Brain microvascular endothelial cell (primary cell): ENCODE measurements around the gene AUTS2.

Source experiments
- DNase-seq: peaks from one replicate; pipeline ENCODE4 v3.0.0-alpha.2; 2020
- H3K27ac ChIP-seq: fragments of 250-450 bp; sonication (Bioruptor Pico); 2 replicates; pipeline ENCODE4 v1.5.1; 2020; ENCODE audit warnings: mild to moderate bottlenecking, moderate library complexity
- H3K27me3 ChIP-seq: fragments of 250-450 bp; sonication (Bioruptor Pico); replicated peaks from 2 replicates; pipeline ENCODE4 v1.5.1; 2020; ENCODE audit warnings: mild to moderate bottlenecking
- H3K36me3 ChIP-seq: fragments of 250-450 bp; sonication (Bioruptor Pico); replicated peaks from 2 replicates; pipeline ENCODE4 v1.5.1; 2020; ENCODE audit warnings: mild to moderate bottlenecking
- H3K4me3 ChIP-seq: 2 replicates; pipeline ENCODE4 v1.5.1; 2011; ENCODE audit warnings: low read depth, mild to moderate bottlenecking, control low read depth, low read length, moderate library complexity
- CTCF ChIP-seq: IDR thresholded peaks from 2 replicates; pipeline ENCODE4 v1.5.1; 2011; ENCODE audit warnings: low read depth, mild to moderate bottlenecking, moderate library complexity, low read length, control low read depth, inconsistent platforms; ENCODE audit errors: missing control alignments
- in situ Hi-C: cut with HindIII; loops from 2 replicates; pipeline ENCODE4 v1.10.0; 2017; ENCODE audit warnings: low sequenced_read_pairs, low pct_ligation_motif_present

Gene AUTS2

GRCh38 chr7:70068531-70068930 lies 470.3 kb downstream of the AUTS2 start:
- Histone ChIP-seq H3K27me3 (no peaks in the 10 kb centered on the region), H3K36me3 (no peaks in the 10 kb centered on the region), H3K27ac (no peak overlapping the region), H3K4me3 (no peak overlapping the region)
- TF ChIP-seq CTCF, result no peak
- in situ Hi-C loops, result no loop called here
- no peak for DNase-seq

DNA sequence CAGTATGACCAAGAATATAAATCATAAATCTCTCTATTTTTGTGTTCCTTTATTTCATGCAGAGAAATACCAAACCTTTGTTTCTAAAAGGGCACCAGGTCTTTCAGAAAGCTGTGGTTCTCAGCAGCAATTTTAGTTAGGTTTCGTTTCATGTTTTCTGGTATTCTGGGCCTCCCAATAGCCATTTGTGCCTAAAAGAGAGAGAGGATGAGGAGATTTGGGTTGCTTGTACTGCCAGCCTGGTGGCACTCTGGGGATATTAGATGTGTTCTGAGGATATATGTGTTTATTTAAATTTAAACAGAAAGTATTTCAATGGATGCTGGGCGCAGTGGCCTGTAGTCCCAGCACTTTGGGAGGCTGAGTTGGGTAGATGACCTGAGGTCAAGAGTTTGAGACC lies 471.7 kb downstream of the AUTS2 start:
- in situ Hi-C loops, result no loop called here
- no peak for DNase-seq
- no peak for TF ChIP-seq CTCF
- H3K36me3 ChIP-seq, result no peaks in the 10 kb centered on the region
- no peak overlapping the region for H3K27ac ChIP-seq
- H3K4me3 ChIP-seq, result no peak overlapping the region
- H3K27me3 ChIP-seq, result no peaks in the 10 kb centered on the region

DNA sequence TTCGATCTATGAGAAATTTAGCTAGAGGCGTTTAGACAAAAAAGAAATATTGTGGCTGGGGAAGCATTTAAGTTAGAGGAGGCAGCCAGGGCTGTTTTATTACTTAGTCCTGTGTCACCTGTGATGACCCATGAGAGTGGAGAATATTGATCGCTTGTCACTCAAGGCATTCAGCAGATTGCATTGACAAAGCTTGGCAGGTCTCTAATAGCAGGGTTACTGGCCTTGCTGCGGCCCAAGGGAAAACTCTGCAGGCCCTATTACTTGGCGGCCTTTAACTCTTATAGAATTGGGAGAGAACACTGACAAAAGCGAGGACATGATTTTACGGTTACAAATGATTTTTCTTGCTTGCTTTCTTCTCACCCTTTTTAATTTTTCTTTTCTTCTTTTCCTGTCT lies 473.5 kb downstream of the AUTS2 start:
- in situ Hi-C loops, result no loop called here
- H3K4me3 ChIP-seq, result no peak overlapping the region
- H3K27ac ChIP-seq, result no peak overlapping the region
- no peak for TF ChIP-seq CTCF
- H3K27me3 ChIP-seq, result no peaks in the 10 kb centered on the region
- H3K36me3 ChIP-seq, result no peaks in the 10 kb centered on the region
- no peak for DNase-seq

DNA sequence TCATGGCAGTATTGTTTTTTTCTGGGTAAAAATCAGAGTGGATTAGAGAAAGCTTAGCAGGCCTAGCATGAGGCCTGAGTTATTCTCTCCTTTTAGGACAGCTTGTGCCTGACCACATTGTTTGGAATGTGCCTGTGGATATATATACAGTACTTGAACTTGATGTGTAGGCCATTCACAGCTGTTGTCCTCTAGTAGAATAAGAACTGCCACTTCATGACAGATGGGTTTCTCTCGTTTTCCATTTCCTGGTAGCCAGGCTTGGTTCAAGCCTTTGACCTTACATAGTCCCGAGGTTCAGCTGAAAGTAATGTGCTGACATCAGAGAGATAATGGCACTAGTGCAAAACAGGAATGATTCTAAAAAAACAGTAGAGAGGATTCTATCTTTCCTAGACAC lies 473.9 kb downstream of the AUTS2 start:
- DNase-seq, result no peak
- no peak for TF ChIP-seq CTCF
- no peak overlapping the region for H3K4me3 ChIP-seq
- H3K36me3 ChIP-seq, result no peaks in the 10 kb centered on the region
- no peaks in the 10 kb centered on the region for H3K27me3 ChIP-seq
- H3K27ac ChIP-seq, result no peak overlapping the region
- in situ Hi-C loops, result no loop called here

GRCh38 chr7:70076325-70076724 lies 478.1 kb downstream of the AUTS2 start:
- no peak for DNase-seq
- H3K27ac ChIP-seq, result no peak overlapping the region
- H3K27me3 ChIP-seq, result no peaks in the 10 kb centered on the region
- H3K4me3 ChIP-seq, result no peak overlapping the region
- in situ Hi-C loops, result no loop called here
- H3K36me3 ChIP-seq, result no peaks in the 10 kb centered on the region
- TF ChIP-seq CTCF, result no peak

GRCh38 chr7:70082099-70082611 lies 483.9 kb downstream of the AUTS2 start:
- no peak overlapping the region for H3K27ac ChIP-seq
- no peak for DNase-seq

More at GRCh38 chr7:70082099-70082611, 483.9 kb downstream of the AUTS2 start:
- H3K27me3 ChIP-seq, result no peaks in the 10 kb centered on the region
- H3K4me3 ChIP-seq, result no peak overlapping the region
- no peak for TF ChIP-seq CTCF
- in situ Hi-C loops, result no loop called here
- H3K36me3 ChIP-seq, result no peaks in the 10 kb centered on the region
